Right ventricle myocardium superior (tissue), 1 donor: ENCODE results near the gene ZGRF1. TPM values are rescaled to one million over a fixed set of nuclear protein-coding genes. Genes with fewer than 3 reads are reported as not detected.
A peak's percentile ranks its signal among the peaks of the same experiment; 100 is the strongest.
"Not testable (repeated sequence)": the region's sequence is repeated elsewhere in the genome, so short reads cannot be mapped to it uniquely, and the experiment has no call there.

Experiments used
- ATAC-seq: fragments of 200-7000 bp; cut with Tn5 transposase; one replicate; pipeline ENCODE4 v1.9.1; 2020; ENCODE audit warnings: mild to moderate bottlenecking; ENCODE audit not compliant: poor library complexity
- DNase-seq: peaks from one replicate; pipeline ENCODE4 v3.0.0-alpha.2; 2020
- intact Hi-C: fragments of 100-400 bp; cut with DNase I; formaldehyde crosslinking; loops from one replicate; pipeline ENCODE4 v1.11.2; 2022
- microRNA-seq: library from miRNA; unstranded; fragments of <30 nt; microRNA quantifications from one replicate; pipeline ENCODE4 v1.2.0, GENCODE V29; 2020
- total RNA-seq: library from RNA; stranded (reverse); fragmentation: NEBNext Ultra II Directional; extraction: Animal tissue kit (Norgen Biotek cat#: 25700); gene quantifications from one replicate; pipeline ENCODE4 v1.2.1, GENCODE V29; 2021
- donor health status: DM: no; HTN: yes; CAD: no; lungs with severe emphysema.

ZGRF1 gene
- total RNA-seq, 1 donor from 2014 or later: 1.7 TPM

DNA sequence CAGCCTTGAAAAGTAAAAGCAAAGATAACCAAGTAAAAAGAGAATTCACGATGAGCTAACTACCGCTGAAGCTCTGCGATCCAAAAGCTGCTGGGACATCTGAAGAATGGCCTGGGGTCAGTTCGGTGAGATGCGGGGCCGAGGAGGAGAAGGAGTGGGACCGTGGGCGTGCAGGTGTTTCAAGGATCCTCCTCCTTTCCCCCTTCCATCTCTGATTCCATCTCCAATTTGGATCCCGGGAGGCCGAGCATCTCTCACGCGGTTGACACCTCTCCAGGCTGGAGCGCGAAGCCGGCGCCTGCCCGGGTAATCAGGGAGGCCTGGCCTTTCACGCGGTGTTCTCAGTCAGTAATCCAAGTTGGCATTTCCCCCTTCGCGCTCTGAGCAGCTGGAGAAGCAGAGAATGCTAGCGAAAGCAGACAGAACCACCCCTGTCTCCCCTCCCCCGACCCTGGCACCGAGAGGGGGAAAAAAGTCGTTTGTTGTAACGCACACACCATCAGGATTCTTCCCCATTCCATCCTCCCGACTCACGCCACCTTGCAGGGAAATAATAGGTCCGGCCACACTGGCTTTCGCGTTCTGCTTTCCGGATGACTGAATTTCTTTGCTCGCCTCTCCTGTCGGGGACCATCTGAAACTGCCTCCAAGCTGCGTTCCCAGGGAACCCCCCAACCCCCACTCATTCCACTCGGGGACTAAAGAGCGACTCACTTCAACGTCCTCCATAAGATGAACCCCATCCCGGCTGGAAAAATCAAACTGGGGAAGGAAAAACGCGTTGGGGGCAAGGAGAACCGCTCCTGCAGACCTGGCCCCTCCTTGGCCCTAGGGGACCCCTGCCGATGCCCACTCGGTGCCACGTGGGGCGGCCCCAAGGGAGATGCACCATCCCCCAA is 127.2 kb downstream of the ZGRF1 start:
- intact Hi-C loops: no loop called here
- DNase-seq (no peak), ATAC-seq (no peak)

DNA sequence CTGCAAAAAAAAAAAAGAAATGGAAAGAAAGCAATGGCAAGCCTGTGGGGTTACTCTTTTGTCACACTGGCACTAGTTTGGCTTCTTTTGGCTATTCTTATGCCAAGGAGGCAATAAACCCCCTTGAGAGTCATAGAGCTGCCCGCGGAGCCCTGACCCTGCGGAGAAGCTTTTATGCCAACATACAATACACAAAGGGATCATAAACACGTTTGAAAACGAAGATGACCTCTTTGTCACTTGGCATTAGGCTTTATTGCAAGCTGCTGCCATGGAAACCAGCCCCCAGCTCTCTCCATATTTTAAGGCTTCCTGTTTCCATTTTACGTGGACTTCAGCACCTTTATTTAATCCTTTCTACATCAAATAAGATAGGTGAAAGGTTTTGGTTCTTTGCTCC is 128.4 kb downstream of the ZGRF1 start:
- intact Hi-C loops: no loop called here
- no peak for ATAC-seq
- DNase-seq: no peak

- ATAC-seq (no peak), DNase-seq (no peak)
- intact Hi-C loops: no loop called here
These were observed 131.9 kb downstream of the ZGRF1 start for GRCh38 chr4:112504807-112505206.

GRCh38 chr4:112502871-112503270 is 133.8 kb downstream of the ZGRF1 start:
- DNase-seq (no peak), ATAC-seq (no peak)
- intact Hi-C loops: no loop called here

DNA sequence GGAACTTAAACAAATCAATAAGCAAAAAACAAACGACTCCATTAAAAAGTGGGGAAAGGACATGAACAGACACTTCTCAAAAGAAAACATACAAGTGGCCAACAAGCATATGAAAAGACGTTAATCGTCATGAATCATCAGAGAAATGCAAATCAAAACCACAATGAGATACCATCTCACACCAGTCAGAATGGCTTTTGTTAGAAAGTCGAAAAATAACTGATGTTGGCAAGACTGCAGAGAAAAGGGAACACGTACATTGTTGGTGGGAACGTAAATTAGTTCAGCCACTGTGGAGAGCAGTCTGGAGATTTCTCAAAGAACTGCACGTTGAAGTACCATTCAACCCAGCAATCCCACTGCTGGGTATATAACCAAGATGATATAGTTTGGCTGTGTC is 144.4 kb downstream of the ZGRF1 start:
- DNase-seq (no peak), ATAC-seq (no peak)
- intact Hi-C loops: no loop called here

DNA sequence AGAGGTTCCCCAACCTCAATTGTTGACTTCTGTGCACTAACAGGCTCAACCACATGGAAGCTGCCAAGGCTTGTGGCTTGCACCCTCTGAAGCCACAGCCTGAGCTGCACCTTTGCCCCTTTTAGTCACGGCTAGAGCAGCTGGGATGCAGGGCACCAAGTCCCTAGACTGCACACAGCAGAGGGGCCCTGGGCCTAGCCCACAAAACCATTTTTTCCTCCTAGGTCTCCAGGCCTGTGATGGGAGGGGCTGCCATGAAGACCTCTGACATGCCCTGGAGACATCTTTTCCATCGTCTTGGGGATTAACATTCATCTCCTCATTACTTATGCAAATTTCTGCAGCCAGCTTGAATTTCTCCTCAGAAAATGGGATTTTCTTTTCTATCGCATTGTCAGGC is 145.9 kb downstream of the ZGRF1 start:
- intact Hi-C loops, DNase-seq, ATAC-seq: not testable (repeated sequence)

Small RNA genes within 50 kb of the gene (microRNA-seq; reads per million reads assigned to microRNA genes)
- 1,034 reads per million, percentile 83 among the genes with 10 or more reads in this experiment for gene MIR302A
- 887 reads per million, percentile 81 among the genes with 10 or more reads in this experiment for gene MIR302B
- 167 reads per million, percentile 59 among the genes with 10 or more reads in this experiment for gene MIR302C
- gene MIR302D: 593 reads per million, percentile 78 among the genes with 10 or more reads in this experiment
- gene MIR367: 1.3 reads per million

Other genes with a start within 250 kb of the ZGRF1 start
- not detected for gene NEUROG2, start 120.7 kb downstream of the ZGRF1 start, total RNA-seq
- 59.2 TPM for gene LARP7, start 234 bp upstream of the ZGRF1 start, total RNA-seq